OCI-LY1 (cell line): Measurements from ENCODE around the gene SLC9A4.

Experiments
- EZH2 ChIP-seq: fragments of 200-600 bp; sonication (generic), shearing (Covaris generic); IDR thresholded peaks from 2 replicates; pipeline ENCODE4 v1.8.0; 2017; ENCODE audit warnings: borderline replicate concordance, mixed run types, mild to moderate bottlenecking, antibody characterized with exemption, low read length, moderate library complexity, mixed read lengths
- TF ChIP-seq, protein P1 (sequence below): fragments of 200-600 bp; sonication (generic), shearing (Covaris generic); IDR thresholded peaks from 2 replicates; pipeline ENCODE4 v1.5.1; 2017; ENCODE audit warnings: mild to moderate bottlenecking, antibody characterized with exemption, low read length, moderate library complexity, mixed read lengths

DNA sequence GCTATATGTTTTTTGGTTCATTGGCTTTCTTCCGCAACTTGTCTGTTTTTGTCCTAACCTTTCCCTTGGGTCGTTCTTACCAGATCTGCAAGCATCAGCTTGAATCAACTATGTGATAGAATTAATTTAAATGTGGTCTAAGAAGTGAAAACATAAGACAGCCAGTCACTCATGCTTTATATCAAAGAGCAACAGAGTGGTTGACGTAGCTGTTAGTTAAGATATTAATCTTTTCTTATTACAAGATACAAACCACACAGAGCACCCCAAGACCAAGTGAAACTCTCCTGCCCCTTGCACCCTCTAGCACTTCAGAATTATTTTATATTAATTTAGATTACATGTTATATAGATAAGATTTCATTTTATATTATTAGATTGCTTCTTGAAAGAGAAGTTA lies 34.9 kb upstream of the SLC9A4 start:
- TF ChIP-seq, protein P1, sequence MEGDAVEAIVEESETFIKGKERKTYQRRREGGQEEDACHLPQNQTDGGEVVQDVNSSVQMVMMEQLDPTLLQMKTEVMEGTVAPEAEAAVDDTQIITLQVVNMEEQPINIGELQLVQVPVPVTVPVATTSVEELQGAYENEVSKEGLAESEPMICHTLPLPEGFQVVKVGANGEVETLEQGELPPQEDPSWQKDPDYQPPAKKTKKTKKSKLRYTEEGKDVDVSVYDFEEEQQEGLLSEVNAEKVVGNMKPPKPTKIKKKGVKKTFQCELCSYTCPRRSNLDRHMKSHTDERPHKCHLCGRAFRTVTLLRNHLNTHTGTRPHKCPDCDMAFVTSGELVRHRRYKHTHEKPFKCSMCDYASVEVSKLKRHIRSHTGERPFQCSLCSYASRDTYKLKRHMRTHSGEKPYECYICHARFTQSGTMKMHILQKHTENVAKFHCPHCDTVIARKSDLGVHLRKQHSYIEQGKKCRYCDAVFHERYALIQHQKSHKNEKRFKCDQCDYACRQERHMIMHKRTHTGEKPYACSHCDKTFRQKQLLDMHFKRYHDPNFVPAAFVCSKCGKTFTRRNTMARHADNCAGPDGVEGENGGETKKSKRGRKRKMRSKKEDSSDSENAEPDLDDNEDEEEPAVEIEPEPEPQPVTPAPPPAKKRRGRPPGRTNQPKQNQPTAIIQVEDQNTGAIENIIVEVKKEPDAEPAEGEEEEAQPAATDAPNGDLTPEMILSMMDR, result no peak
- TF ChIP-seq EZH2, result no peak
